ENCODE data around the gene TBC1D12. TPM values are rescaled to one million over a fixed set of nuclear protein-coding genes. Genes with fewer than 3 reads are reported as not detected.

The TBC1D12 gene
- total RNA-seq = 10 to 100 TPM; 16.9 to 26.6 (median 17.9) TPM

DNA sequence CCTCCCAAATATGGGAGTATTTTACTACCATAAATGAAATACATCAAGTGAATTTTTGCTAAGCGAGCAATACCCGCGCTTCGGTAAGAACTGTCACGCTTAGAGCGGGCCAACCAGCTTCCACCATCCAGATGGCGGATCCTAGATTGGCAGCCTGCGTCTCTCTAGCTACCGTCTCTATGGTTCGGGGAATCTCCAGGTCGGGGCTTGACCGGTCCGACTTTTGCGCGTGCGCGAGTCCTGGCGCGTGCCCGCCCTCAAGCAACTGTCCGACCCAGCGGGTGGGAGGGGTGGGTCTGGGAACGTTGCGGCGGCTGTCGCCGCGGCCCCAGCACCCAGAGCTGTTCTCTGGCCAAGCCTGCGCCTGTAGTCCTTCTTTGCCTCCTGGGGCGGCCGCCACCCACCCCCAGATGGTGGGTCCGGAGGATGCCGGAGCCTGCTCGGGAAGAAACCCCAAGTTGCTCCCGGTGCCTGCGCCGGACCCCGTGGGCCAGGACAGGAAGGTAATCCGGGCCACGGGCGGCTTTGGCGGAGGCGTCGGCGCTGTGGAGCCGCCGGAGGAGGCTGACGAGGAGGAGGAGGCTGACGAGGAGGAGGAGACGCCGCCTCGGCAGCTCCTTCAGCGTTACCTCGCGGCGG is at the start of gene TBC1D12:
TSS of gene TBC1D12 (plus strand) at position 338 of the 639 bp plus-strand sequence. CDS start at position 411, 73 bp downstream.
- 0 to 4% methylated on average over 4 to 5 of the region's 56 CpGs for WGBS, 2 donors (ENCODE audit: low coverage in 1 of 2)
- H3K4me1 ChIP-seq = peaks cover 0 to 22% (median 7%) of the 10 kb centered on the region in 3 donors

GRCh38 chr10:94353336-94353735 is 49.0 kb upstream of the TBC1D12 start:
- Histone ChIP-seq H3K9me3 (no peaks in the 10 kb centered on the region), H3K27me3 (no peaks in the 10 kb centered on the region), H3K36me3 (peaks cover 0 to 93% of the 10 kb centered on the region in 2 donors), H3K4me3 (no peak overlapping the region), H3K27ac (no peak overlapping the region), H3K4me1 (no peaks in the 10 kb centered on the region)
- no peak for ATAC-seq
- TF ChIP-seq POLR2AphosphoS5 (IDR thresholded peaks at IDR 0.05) = no peak
- TF ChIP-seq EP300 (IDR thresholded peaks at IDR 0.05) = no peak
- TF ChIP-seq CTCF (IDR thresholded peaks at IDR 0.05) = no peak
- no peak for TF ChIP-seq POLR2A (IDR thresholded peaks at IDR 0.05)
- 93 to 100% methylated on average over 2 to 3 of the region's 3 CpGs for WGBS, 2 donors (ENCODE audit: low coverage in 1 of 2)

More for the DNA sequence above, at the start of gene TBC1D12:
- Histone ChIP-seq H3K27ac (peak within 1 kb of the TSS; percentile 74 to 97 (median 94)), H3K4me3 (peak within 1 kb of the TSS; percentile 78 to 98), H3K27me3 (no peaks in the 10 kb centered on the region), H3K9me3 (no peaks in the 10 kb centered on the region), H3K36me3 (no peaks in the 10 kb centered on the region)
- TF ChIP-seq POLR2A (IDR thresholded peaks at IDR 0.05) (peak; percentile 62 to 72), CTCF (IDR thresholded peaks at IDR 0.05) (peak in 1 of 4 experiments; percentile 21), POLR2AphosphoS5 (IDR thresholded peaks at IDR 0.05) (peak; percentile 63), EP300 (IDR thresholded peaks at IDR 0.05) (no peak)
- peak; percentile 97 for ATAC-seq

GRCh38 chr10:94355841-94356240 is 46.5 kb upstream of the TBC1D12 start:
- no peak for TF ChIP-seq EP300 (IDR thresholded peaks at IDR 0.05)
- Histone ChIP-seq H3K27me3 (no peaks in the 10 kb centered on the region), H3K4me3 (no peak overlapping the region), H3K9me3 (no peaks in the 10 kb centered on the region), H3K4me1 (peaks cover 0 to 10% (median 0%) of the 10 kb centered on the region in 3 donors), H3K27ac (no peak overlapping the region), H3K36me3 (peaks cover 0 to 91% of the 10 kb centered on the region in 2 donors)
- ATAC-seq = no peak
- 92% methylated on average over 2 of the region's 2 CpGs for WGBS, 2 donors (ENCODE audit: low coverage in 1 of 2)

DNA sequence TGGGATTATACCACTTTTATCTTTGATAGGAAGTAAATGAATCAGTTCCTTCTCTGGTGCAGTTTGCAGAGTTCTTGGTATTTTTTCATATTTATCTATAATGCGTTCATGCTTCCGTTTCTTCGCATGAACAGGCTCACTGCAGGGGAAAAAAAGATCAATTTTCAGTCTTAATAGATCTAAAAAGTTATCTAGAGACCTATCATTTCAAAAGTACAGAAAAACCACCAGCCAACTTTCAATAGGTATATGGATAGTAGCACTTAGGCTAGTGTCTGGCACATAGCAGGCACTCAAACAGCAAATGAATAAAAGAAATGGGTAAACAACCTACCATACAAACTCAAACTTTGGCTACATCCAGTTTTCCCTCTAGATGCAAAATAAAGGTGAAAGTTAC is 45.1 kb upstream of the TBC1D12 start:
- H3K36me3 ChIP-seq = peaks cover 0 to 81% of the 10 kb centered on the region in 2 donors
- 79 to 97% methylated on average over 3 of the region's 3 CpGs for WGBS, 2 donors (ENCODE audit: low coverage in 1 of 2)
- H3K4me3 ChIP-seq = no peak overlapping the region
- TF ChIP-seq EP300 (IDR thresholded peaks at IDR 0.05) (no peak), POLR2A (IDR thresholded peaks at IDR 0.05) (no peak), POLR2AphosphoS5 (IDR thresholded peaks at IDR 0.05) (no peak), CTCF (IDR thresholded peaks at IDR 0.05) (no peak)
- no peak for ATAC-seq
- no peaks in the 10 kb centered on the region for H3K27me3 ChIP-seq
- no peaks in the 10 kb centered on the region for H3K9me3 ChIP-seq
- no peak overlapping the region for H3K27ac ChIP-seq
- H3K4me1 ChIP-seq = peaks cover 0 to 23% (median 4%) of the 10 kb centered on the region in 3 donors

DNA sequence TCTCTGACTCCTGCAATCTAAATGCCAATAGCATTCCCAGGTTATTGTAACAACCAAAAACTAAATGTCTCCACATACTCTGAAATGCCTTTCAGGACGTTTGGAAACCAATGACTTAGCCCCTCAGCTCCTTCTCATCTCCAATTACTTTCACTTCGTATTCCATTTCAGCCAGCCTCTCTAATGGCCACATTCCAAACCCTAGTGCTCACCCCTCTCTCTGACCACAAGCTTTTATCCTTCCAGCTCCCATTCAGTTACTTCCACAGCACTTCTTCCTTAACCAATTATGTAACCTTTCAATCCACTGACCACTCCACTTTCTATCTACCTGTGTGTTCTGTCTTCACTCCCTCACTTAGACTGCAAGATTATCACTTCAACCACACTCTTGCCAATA is 43.9 kb upstream of the TBC1D12 start:
- no peak for ATAC-seq
- H3K4me3 ChIP-seq = no peak overlapping the region
- TF ChIP-seq EP300 (IDR thresholded peaks at IDR 0.05) = no peak
- no peak for TF ChIP-seq CTCF (IDR thresholded peaks at IDR 0.05)
- TF ChIP-seq POLR2A (IDR thresholded peaks at IDR 0.05) = no peak
- peaks cover 0 to 25% (median 4%) of the 10 kb centered on the region in 3 donors for H3K4me1 ChIP-seq
- no peak overlapping the region for H3K27ac ChIP-seq
- H3K36me3 ChIP-seq = peaks cover 0 to 69% of the 10 kb centered on the region in 2 donors
- H3K27me3 ChIP-seq = no peaks in the 10 kb centered on the region
- H3K9me3 ChIP-seq = no peaks in the 10 kb centered on the region
- 64 to 66% methylated on average over 2 of the region's 2 CpGs for WGBS, 2 donors (ENCODE audit: low coverage in 1 of 2)

Measured in gastroesophageal sphincter (tissue), 4 donors.